Measurements from ENCODE around the gene PIWIL4.

Gene PIWIL4

DNA sequence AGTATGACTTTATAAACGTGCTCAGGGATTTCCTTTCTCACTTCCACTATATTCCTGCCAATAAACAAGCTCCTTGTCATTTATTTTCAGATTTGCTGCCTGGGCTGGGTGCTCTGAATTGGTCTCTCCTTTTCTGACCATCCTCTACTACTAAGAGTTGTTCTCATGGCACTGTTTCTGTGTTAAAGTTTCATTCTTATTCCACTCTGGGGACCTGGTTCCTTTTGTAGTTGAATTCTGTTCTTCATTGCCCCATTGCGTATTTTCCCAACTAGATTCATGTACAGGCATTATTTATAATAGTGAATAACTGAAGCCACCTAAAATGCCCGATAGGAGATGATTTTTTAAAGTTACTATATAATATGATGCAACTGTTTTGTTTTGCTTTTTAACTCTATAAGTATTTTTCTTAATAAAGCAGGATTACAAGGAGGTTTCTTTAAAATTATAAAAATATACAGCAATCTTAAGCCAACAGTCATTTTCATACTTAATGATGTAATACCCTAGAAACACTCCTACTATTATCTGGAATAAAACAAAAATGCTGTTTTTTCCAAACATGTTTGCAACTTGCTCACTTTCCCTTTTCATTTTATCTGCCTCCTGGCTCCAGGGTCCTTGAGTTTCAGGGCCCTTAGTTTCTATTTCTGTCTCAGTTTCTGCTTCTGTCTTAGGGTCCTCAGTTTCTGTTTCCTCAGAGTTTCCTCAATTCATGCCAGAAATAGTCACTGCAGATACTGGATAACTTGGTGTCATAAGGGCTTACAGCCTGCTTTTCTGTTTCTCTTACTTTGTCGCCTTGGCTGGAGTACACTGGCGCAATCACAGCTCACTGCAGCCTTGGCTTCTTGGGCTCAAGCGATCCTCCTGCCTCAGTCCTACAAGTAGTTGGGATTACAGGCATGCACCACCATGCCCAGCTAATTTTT lies 33.2 kb upstream of the PIWIL4 start:
- Histone ChIP-seq H3K4me3 (ENCODE audit: low read depth in 1 of 2, low read length in 2 of 2) (peak overlapping the region in 1 of 2 donors; percentile 3), H3K27me3 (ENCODE audit: low read depth, low read length) (no peaks in the 10 kb centered on the region), H3K27ac (ENCODE audit: low read length) (no peak overlapping the region), H3K9me3 (ENCODE audit: control insufficient read depth in 1 of 2, low read length in 2 of 2) (no peaks in the 10 kb centered on the region), H3K4me1 (ENCODE audit: control insufficient read depth in 1 of 2, insufficient read depth in 2 of 2, low read length in 2 of 2) (peaks cover 4 to 8% of the 10 kb centered on the region in 2 donors), H3K36me3 (ENCODE audit: control insufficient read depth in 1 of 2, insufficient read depth in 2 of 2, low read length in 2 of 2) (no peaks in the 10 kb centered on the region)

DNA sequence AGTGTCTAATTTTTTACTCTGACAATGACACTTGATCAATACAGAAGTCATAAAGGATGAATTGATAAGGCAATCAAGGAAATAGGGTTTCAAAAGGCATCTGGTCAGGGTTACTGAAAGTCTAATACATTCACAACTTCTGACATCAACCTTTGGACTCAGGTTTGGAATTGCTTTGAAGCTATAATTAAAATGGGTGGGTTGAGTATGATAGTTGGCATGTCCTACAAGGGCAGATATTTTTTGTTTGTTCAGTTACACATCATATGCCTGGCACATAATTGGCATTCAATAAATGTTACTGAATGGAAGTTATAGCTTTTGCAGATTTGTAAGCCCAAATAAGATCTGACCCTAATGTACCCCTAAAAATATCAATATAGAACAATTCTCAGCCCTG lies 30.8 kb upstream of the PIWIL4 start:
- H3K9me3 ChIP-seq (ENCODE audit: control insufficient read depth in 1 of 2, low read length in 2 of 2): no peaks in the 10 kb centered on the region
- H3K27ac ChIP-seq (ENCODE audit: low read length): no peak overlapping the region
- no peak overlapping the region for H3K4me3 ChIP-seq (ENCODE audit: low read depth in 1 of 2, low read length in 2 of 2)
- H3K4me1 ChIP-seq (ENCODE audit: control insufficient read depth in 1 of 2, insufficient read depth in 2 of 2, low read length in 2 of 2): peaks cover 4 to 8% of the 10 kb centered on the region in 2 donors
- H3K36me3 ChIP-seq (ENCODE audit: control insufficient read depth in 1 of 2, insufficient read depth in 2 of 2, low read length in 2 of 2): no peaks in the 10 kb centered on the region
- no peaks in the 10 kb centered on the region for H3K27me3 ChIP-seq (ENCODE audit: low read depth, low read length)

DNA sequence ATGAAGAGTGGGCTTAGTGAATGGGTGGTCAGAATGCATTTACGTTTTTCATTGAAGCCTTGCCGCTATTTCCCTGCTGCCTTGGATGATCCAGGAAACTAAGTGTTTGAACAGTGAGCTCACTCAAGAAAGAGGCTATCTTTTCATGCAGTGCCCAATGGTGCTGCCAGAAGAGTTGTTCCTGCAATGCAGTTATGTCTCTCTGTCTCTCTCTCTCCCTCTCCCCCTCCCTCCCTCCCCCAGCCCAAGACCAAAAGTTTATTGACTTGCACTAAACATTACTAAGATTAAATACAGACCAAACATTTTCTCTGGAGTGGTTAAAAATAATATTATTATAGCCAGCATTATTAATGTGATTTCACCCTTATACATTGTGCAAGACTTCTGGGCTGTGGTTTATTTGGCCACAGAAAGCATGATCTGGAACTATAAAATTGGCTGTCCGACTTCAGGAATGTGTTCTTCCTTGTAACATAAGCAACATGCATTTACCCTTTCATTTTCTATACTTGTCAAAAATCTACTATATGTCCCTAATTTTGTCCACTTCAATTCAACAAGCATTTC lies 30.1 kb upstream of the PIWIL4 start:
- Histone ChIP-seq H3K4me1 (ENCODE audit: control insufficient read depth in 1 of 2, insufficient read depth in 2 of 2, low read length in 2 of 2) (peaks cover 4 to 8% of the 10 kb centered on the region in 2 donors), H3K27me3 (ENCODE audit: low read depth, low read length) (no peaks in the 10 kb centered on the region), H3K9me3 (ENCODE audit: control insufficient read depth in 1 of 2, low read length in 2 of 2) (no peaks in the 10 kb centered on the region), H3K27ac (ENCODE audit: low read length) (no peak overlapping the region), H3K36me3 (ENCODE audit: control insufficient read depth in 1 of 2, insufficient read depth in 2 of 2, low read length in 2 of 2) (no peaks in the 10 kb centered on the region), H3K4me3 (ENCODE audit: low read depth in 1 of 2, low read length in 2 of 2) (no peak overlapping the region)

DNA sequence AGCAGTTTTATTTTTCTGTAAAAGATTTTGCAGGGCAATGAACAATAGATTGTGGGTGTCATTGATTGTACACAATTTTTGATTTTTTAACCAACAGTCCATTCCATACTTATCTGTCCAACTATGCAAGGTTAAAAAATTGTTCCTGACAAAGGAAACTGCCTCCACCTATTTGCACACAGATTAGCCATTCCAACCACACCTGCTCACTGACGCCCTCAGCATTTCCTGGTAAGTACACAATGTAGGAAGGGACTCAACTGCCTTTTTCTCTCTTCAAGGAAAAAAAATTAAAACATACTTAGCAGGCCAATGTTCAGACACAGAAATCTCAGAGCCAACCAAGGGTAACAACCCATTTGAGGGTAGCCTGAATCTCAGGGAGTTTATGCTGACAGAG lies 27.7 kb upstream of the PIWIL4 start:
- Histone ChIP-seq H3K4me1 (ENCODE audit: control insufficient read depth in 1 of 2, insufficient read depth in 2 of 2, low read length in 2 of 2) (peaks cover 0 to 9% of the 10 kb centered on the region in 2 donors), H3K9me3 (ENCODE audit: control insufficient read depth in 1 of 2, low read length in 2 of 2) (no peaks in the 10 kb centered on the region), H3K27me3 (ENCODE audit: low read depth, low read length) (no peaks in the 10 kb centered on the region), H3K27ac (ENCODE audit: low read length) (peak overlapping the region; percentile 47), H3K36me3 (ENCODE audit: control insufficient read depth in 1 of 2, insufficient read depth in 2 of 2, low read length in 2 of 2) (peaks cover 0 to 3% of the 10 kb centered on the region in 2 donors), H3K4me3 (ENCODE audit: low read depth in 1 of 2, low read length in 2 of 2) (no peak overlapping the region)

DNA sequence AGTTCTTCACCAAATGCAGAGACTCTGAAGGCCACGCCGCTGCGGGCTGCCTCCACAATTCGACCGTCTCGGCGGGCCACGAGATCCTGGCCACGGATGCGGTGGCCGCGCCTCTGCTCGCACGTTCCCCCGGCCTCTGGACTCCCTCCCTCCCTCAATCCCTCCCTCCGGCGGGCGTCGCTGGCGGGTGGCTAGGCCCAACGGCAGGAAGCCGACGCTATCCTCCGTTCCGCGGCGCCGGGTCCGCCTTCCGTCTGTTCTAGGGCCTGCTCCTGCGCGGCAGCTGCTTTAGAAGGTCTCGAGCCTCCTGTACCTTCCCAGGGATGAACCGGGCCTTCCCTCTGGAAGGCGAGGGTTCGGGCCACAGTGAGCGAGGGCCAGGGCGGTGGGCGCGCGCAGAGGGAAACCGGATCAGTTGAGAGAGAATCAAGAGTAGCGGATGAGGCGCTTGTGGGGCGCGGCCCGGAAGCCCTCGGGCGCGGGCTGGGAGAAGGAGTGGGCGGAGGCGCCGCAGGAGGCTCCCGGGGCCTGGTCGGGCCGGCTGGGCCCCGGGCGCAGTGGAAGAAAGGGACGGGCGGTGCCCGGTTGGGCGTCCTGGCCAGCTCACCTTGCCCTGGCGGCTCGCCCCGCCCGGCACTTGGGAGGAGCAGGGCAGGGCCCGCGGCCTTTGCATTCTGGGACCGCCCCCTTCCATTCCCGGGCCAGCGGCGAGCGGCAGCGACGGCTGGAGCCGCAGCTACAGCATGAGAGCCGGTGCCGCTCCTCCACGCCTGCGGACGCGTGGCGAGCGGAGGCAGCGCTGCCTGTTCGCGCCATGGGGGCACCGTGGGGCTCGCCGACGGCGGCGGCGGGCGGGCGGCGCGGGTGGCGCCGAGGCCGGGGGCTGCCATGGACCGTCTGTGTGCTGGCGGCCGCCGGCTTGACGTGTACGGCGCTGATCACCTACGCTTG lies 23.2 kb upstream of the PIWIL4 start, which contains the start of gene FUT4:
FUT4 (plus strand) TSS at position 227 of the 951 bp plus-strand sequence; CDS start at position 440, 213 bp downstream.
- H3K27me3 ChIP-seq (ENCODE audit: low read depth, low read length): no peaks in the 10 kb centered on the region
- peaks cover 0 to 45% of the 10 kb centered on the region in 2 donors for H3K4me1 ChIP-seq (ENCODE audit: control insufficient read depth in 1 of 2, insufficient read depth in 2 of 2, low read length in 2 of 2)
- peak within 1 kb of the TSS; percentile 70 to 72 for H3K4me3 ChIP-seq (ENCODE audit: low read depth in 1 of 2, low read length in 2 of 2)
- no peaks in the 10 kb centered on the region for H3K9me3 ChIP-seq (ENCODE audit: control insufficient read depth in 1 of 2, low read length in 2 of 2)
- H3K36me3 ChIP-seq (ENCODE audit: control insufficient read depth in 1 of 2, insufficient read depth in 2 of 2, low read length in 2 of 2): peaks cover 0 to 3% of the 10 kb centered on the region in 2 donors
- peak within 1 kb of the TSS; percentile 82 for H3K27ac ChIP-seq (ENCODE audit: low read length)

DNA sequence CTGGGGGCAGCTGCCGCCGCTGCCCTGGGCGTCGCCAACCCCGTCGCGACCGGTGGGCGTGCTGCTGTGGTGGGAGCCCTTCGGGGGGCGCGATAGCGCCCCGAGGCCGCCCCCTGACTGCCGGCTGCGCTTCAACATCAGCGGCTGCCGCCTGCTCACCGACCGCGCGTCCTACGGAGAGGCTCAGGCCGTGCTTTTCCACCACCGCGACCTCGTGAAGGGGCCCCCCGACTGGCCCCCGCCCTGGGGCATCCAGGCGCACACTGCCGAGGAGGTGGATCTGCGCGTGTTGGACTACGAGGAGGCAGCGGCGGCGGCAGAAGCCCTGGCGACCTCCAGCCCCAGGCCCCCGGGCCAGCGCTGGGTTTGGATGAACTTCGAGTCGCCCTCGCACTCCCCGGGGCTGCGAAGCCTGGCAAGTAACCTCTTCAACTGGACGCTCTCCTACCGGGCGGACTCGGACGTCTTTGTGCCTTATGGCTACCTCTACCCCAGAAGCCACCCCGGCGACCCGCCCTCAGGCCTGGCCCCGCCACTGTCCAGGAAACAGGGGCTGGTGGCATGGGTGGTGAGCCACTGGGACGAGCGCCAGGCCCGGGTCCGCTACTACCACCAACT lies 22.4 kb upstream of the PIWIL4 start:
- Histone ChIP-seq H3K27ac (ENCODE audit: low read length) (no peak overlapping the region), H3K4me3 (ENCODE audit: low read depth in 1 of 2, low read length in 2 of 2) (peak overlapping the region; percentile 70 to 72), H3K27me3 (ENCODE audit: low read depth, low read length) (no peaks in the 10 kb centered on the region), H3K36me3 (ENCODE audit: control insufficient read depth in 1 of 2, insufficient read depth in 2 of 2, low read length in 2 of 2) (peaks cover 0 to 3% of the 10 kb centered on the region in 2 donors), H3K9me3 (ENCODE audit: control insufficient read depth in 1 of 2, low read length in 2 of 2) (no peaks in the 10 kb centered on the region), H3K4me1 (ENCODE audit: control insufficient read depth in 1 of 2, insufficient read depth in 2 of 2, low read length in 2 of 2) (peaks cover 0 to 49% of the 10 kb centered on the region in 2 donors)

DNA sequence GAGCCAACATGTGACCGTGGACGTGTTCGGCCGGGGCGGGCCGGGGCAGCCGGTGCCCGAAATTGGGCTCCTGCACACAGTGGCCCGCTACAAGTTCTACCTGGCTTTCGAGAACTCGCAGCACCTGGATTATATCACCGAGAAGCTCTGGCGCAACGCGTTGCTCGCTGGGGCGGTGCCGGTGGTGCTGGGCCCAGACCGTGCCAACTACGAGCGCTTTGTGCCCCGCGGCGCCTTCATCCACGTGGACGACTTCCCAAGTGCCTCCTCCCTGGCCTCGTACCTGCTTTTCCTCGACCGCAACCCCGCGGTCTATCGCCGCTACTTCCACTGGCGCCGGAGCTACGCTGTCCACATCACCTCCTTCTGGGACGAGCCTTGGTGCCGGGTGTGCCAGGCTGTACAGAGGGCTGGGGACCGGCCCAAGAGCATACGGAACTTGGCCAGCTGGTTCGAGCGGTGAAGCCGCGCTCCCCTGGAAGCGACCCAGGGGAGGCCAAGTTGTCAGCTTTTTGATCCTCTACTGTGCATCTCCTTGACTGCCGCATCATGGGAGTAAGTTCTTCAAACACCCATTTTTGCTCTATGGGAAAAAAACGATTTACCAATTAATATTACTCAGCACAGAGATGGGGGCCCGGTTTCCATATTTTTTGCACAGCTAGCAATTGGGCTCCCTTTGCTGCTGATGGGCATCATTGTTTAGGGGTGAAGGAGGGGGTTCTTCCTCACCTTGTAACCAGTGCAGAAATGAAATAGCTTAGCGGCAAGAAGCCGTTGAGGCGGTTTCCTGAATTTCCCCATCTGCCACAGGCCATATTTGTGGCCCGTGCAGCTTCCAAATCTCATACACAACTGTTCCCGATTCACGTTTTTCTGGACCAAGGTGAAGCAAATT lies 21.7 kb upstream of the PIWIL4 start:
- peak overlapping the region; percentile 10 for H3K27ac ChIP-seq (ENCODE audit: low read length)
- H3K9me3 ChIP-seq (ENCODE audit: control insufficient read depth in 1 of 2, low read length in 2 of 2): no peaks in the 10 kb centered on the region
- peak overlapping the region; percentile 70 to 72 for H3K4me3 ChIP-seq (ENCODE audit: low read depth in 1 of 2, low read length in 2 of 2)
- H3K4me1 ChIP-seq (ENCODE audit: control insufficient read depth in 1 of 2, insufficient read depth in 2 of 2, low read length in 2 of 2): peaks cover 0 to 49% of the 10 kb centered on the region in 2 donors
- peaks cover 0 to 3% of the 10 kb centered on the region in 2 donors for H3K36me3 ChIP-seq (ENCODE audit: control insufficient read depth in 1 of 2, insufficient read depth in 2 of 2, low read length in 2 of 2)
- H3K27me3 ChIP-seq (ENCODE audit: low read depth, low read length): no peaks in the 10 kb centered on the region

DNA sequence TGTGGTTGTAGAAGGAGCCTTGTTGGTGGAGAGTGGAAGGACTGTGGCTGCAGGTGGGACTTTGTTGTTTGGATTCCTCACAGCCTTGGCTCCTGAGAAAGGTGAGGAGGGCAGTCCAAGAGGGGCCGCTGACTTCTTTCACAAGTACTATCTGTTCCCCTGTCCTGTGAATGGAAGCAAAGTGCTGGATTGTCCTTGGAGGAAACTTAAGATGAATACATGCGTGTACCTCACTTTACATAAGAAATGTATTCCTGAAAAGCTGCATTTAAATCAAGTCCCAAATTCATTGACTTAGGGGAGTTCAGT lies 21.1 kb upstream of the PIWIL4 start:
- Histone ChIP-seq H3K27me3 (ENCODE audit: low read depth, low read length) (no peaks in the 10 kb centered on the region), H3K36me3 (ENCODE audit: control insufficient read depth in 1 of 2, insufficient read depth in 2 of 2, low read length in 2 of 2) (peaks cover 0 to 3% of the 10 kb centered on the region in 2 donors), H3K9me3 (ENCODE audit: control insufficient read depth in 1 of 2, low read length in 2 of 2) (no peaks in the 10 kb centered on the region), H3K4me3 (ENCODE audit: low read depth in 1 of 2, low read length in 2 of 2) (peak overlapping the region; percentile 70 to 72), H3K27ac (ENCODE audit: low read length) (peak overlapping the region; percentile 10), H3K4me1 (ENCODE audit: control insufficient read depth in 1 of 2, insufficient read depth in 2 of 2, low read length in 2 of 2) (peaks cover 0 to 49% of the 10 kb centered on the region in 2 donors)

DNA sequence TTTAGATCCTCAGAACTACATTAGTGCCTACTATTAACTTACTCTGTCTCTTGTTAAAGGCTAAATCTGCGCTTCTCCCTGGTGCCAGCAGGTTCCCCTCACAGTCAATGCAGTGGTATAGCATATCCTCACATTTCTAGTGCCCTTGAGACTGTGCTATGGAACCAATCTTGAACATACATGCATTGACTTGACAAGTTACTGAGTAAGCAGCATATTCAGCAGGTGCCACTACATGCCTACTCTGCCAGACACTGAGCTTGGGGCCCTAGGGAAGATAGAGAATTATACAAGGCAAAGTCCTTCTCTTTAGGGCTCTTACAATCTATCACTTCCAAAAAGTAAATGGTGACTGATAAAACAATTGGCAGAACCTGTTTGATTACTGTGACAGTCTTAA lies 20.3 kb upstream of the PIWIL4 start:
- Histone ChIP-seq H3K4me3 (ENCODE audit: low read depth in 1 of 2, low read length in 2 of 2) (peak overlapping the region; percentile 17 to 70), H3K27me3 (ENCODE audit: low read depth, low read length) (no peaks in the 10 kb centered on the region), H3K36me3 (ENCODE audit: control insufficient read depth in 1 of 2, insufficient read depth in 2 of 2, low read length in 2 of 2) (peaks cover 0 to 3% of the 10 kb centered on the region in 2 donors)

DNA sequence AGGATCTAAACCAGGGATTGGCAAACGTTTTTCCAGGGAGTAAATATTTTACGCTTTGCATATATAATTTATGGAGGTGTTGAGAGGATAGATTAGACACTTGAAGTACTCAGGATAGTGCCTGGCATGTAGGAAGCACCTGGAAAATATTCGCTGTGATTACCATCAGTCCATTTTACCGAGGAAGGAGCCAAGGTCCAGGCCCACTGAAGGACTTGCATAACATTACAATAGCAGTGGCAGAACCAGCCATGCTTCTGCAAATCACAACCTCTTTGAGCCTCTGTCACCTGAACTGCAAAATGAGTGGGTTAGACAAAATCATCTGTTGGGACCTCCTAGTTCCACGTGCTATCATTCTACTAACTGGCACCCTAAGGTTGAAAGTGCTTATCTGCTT lies 18.0 kb upstream of the PIWIL4 start:
- H3K4me1 ChIP-seq (ENCODE audit: control insufficient read depth in 1 of 2, insufficient read depth in 2 of 2, low read length in 2 of 2): peaks cover 0 to 44% of the 10 kb centered on the region in 2 donors

More for the DNA sequence above, 20.3 kb upstream of the PIWIL4 start:
- Histone ChIP-seq H3K4me1 (ENCODE audit: control insufficient read depth in 1 of 2, insufficient read depth in 2 of 2, low read length in 2 of 2) (peaks cover 0 to 49% of the 10 kb centered on the region in 2 donors), H3K27ac (ENCODE audit: low read length) (no peak overlapping the region), H3K9me3 (ENCODE audit: control insufficient read depth in 1 of 2, low read length in 2 of 2) (no peaks in the 10 kb centered on the region)

More for the DNA sequence above, 18.0 kb upstream of the PIWIL4 start:
- H3K9me3 ChIP-seq (ENCODE audit: control insufficient read depth in 1 of 2, low read length in 2 of 2): no peaks in the 10 kb centered on the region
- H3K27me3 ChIP-seq (ENCODE audit: low read depth, low read length): no peaks in the 10 kb centered on the region
- H3K36me3 ChIP-seq (ENCODE audit: control insufficient read depth in 1 of 2, insufficient read depth in 2 of 2, low read length in 2 of 2): peaks cover 0 to 4% of the 10 kb centered on the region in 2 donors
- peak overlapping the region in 1 of 2 donors; percentile 3 for H3K4me3 ChIP-seq (ENCODE audit: low read depth in 1 of 2, low read length in 2 of 2)
- H3K27ac ChIP-seq (ENCODE audit: low read length): no peak overlapping the region
